MM.1S (cell line): ENCODE measurements around the gene SLC26A11.

Experiments used
- DNase-seq: peaks from one replicate; pipeline ENCODE4 v3.0.0-alpha.2; 2015
- H2AFZ ChIP-seq: fragments of 300-600 bp; sonication (generic); 2 replicates; pipeline ENCODE4 v1.6.0; 2016; ENCODE audit warnings: antibody characterized with exemption, low read length
- H3F3A ChIP-seq: fragments of 300-600 bp; sonication (generic); 2 replicates; pipeline ENCODE4 v1.6.1; 2016; ENCODE audit warnings: mild to moderate bottlenecking, antibody characterized with exemption, low read length, moderate library complexity, mixed read lengths; ENCODE audit not compliant: insufficient read depth
- H3K27ac ChIP-seq: fragments of 300-600 bp; sonication (generic); 2 replicates; pipeline ENCODE4 v1.5.1; 2016; ENCODE audit warnings: mild to moderate bottlenecking, low read length
- H3K27me3 ChIP-seq: fragments of 300-600 bp; sonication (generic); replicated peaks from 2 replicates; pipeline ENCODE4 v1.6.0; 2016; ENCODE audit warnings: low read length; ENCODE audit not compliant: insufficient read depth
- H3K36me3 ChIP-seq: fragments of 300-600 bp; sonication (generic); replicated peaks from 2 replicates; pipeline ENCODE4 v1.6.1; 2016; ENCODE audit warnings: mild to moderate bottlenecking, low read length, mixed read lengths; ENCODE audit not compliant: insufficient read depth
- H3K4me1 ChIP-seq: fragments of 300-600 bp; sonication (generic); 2 replicates; pipeline ENCODE4 v1.6.1; 2016; ENCODE audit warnings: low read length, mixed read lengths
- H3K4me2 ChIP-seq: fragments of 300-600 bp; sonication (generic); 2 replicates; pipeline ENCODE4 v1.6.0; 2016; ENCODE audit warnings: low read depth, low read length
- H3K4me3 ChIP-seq: fragments of 300-600 bp; sonication (generic); 2 replicates; pipeline ENCODE4 v1.5.1; 2016; ENCODE audit warnings: low read length, mixed read lengths
- H3K79me2 ChIP-seq: fragments of 300-600 bp; sonication (generic); 2 replicates; pipeline ENCODE4 v1.6.1; 2016; ENCODE audit warnings: mixed run types, low read length, mixed read lengths
- H3K9ac ChIP-seq: fragments of 300-600 bp; sonication (generic); 2 replicates; pipeline ENCODE4 v1.6.1; 2016; ENCODE audit warnings: low read length, mixed read lengths
- H3K9me2 ChIP-seq: fragments of 300-600 bp; sonication (generic); replicated peaks from 2 replicates; pipeline ENCODE4 v1.6.1; 2016; ENCODE audit warnings: mild to moderate bottlenecking, low read length, mixed read lengths; ENCODE audit not compliant: insufficient read depth
- H3K9me3 ChIP-seq: fragments of 300-600 bp; sonication (generic); replicated peaks from 2 replicates; pipeline ENCODE4 v1.6.1; 2016; ENCODE audit warnings: mild to moderate bottlenecking, low read length, mixed read lengths; ENCODE audit not compliant: insufficient read depth
- H4K20me1 ChIP-seq: fragments of 300-600 bp; sonication (generic); 2 replicates; pipeline ENCODE4 v1.6.1; 2016; ENCODE audit warnings: mild to moderate bottlenecking, low read length, moderate library complexity, mixed read lengths; ENCODE audit not compliant: insufficient read depth
- EZH2 ChIP-seq: fragments of 300-600 bp; sonication (generic); optimal IDR thresholded peaks from 2 replicates; pipeline ENCODE3; 2017; ENCODE audit warnings: low read depth, mild to moderate bottlenecking, antibody characterized with exemption, low read length, mixed read lengths
- EZH2phosphoT487 ChIP-seq: fragments of 300-600 bp; sonication (generic); IDR thresholded peaks from 2 replicates; pipeline ENCODE4 v1.6.1; 2018; ENCODE audit warnings: antibody characterized with exemption, low read length
- TF ChIP-seq, protein P1 (sequence below): fragments of 300-600 bp; sonication (generic); IDR thresholded peaks from 2 replicates; pipeline ENCODE4 v1.5.1; 2016; ENCODE audit warnings: antibody characterized with exemption, low read length, mixed read lengths

The SLC26A11 gene

DNA sequence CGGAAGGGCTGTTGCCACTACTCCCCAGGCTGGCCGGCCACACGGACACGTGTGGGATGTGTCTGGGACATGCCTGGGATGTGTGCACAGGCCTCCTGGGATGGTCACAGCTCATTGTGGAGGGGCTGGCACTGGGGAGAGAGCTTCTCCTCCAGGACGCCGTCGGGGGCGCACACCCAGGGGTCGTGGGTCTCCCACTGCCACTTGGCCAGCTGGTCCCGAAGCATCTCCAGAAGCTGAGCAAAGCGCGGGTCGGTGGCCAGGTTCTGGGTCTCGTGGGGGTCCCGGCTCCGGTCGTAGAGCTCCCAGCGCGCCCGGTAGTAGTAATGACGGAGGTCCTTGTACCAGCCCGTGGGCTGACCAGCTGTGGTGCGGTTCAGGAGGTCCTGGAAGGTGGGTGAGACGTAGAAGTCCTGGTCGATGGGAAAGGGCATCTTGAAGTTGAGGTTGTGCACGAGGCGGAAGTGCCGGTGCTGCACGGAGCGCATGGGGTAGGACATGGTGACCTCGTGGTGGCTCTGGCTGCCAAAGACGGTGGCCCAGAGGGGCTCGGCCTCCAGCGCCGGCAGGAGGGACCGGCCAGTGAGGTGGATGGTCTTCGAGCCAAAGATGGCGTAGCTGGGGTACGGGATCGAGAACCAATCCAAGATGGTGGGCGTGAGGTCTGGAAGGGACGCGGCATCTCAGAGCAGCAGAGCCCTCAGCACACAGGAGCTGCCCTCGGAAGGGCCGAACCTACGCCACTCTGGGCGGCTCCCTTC, 9.7 kb upstream of the SLC26A11 start:
- no peaks in the 10 kb centered on the region for H3K9me2 ChIP-seq
- H3K9ac ChIP-seq, result no peak overlapping the region
- H3K4me2 ChIP-seq, result no peak overlapping the region
- no peak overlapping the region for H3K27ac ChIP-seq
- no peaks in the 10 kb centered on the region for H3K27me3 ChIP-seq
- no peaks in the 10 kb centered on the region for H4K20me1 ChIP-seq
- no peak overlapping the region for H2AFZ ChIP-seq
- no peaks in the 10 kb centered on the region; the same call in 1 of the 2 replicates for H3K36me3 ChIP-seq
- H3K9me3 ChIP-seq, result no peaks in the 10 kb centered on the region
- H3F3A ChIP-seq, result no peaks in the 10 kb centered on the region
- no peak overlapping the region for H3K4me3 ChIP-seq
- H3K79me2 ChIP-seq, result no peaks in the 10 kb centered on the region
- no peak for DNase-seq
- TF ChIP-seq, protein P1, sequence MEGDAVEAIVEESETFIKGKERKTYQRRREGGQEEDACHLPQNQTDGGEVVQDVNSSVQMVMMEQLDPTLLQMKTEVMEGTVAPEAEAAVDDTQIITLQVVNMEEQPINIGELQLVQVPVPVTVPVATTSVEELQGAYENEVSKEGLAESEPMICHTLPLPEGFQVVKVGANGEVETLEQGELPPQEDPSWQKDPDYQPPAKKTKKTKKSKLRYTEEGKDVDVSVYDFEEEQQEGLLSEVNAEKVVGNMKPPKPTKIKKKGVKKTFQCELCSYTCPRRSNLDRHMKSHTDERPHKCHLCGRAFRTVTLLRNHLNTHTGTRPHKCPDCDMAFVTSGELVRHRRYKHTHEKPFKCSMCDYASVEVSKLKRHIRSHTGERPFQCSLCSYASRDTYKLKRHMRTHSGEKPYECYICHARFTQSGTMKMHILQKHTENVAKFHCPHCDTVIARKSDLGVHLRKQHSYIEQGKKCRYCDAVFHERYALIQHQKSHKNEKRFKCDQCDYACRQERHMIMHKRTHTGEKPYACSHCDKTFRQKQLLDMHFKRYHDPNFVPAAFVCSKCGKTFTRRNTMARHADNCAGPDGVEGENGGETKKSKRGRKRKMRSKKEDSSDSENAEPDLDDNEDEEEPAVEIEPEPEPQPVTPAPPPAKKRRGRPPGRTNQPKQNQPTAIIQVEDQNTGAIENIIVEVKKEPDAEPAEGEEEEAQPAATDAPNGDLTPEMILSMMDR, result no peak
- TF ChIP-seq EZH2phosphoT487 (no peak), EZH2 (no peak)
- H3K4me1 ChIP-seq, result no peaks in the 10 kb centered on the region

DNA sequence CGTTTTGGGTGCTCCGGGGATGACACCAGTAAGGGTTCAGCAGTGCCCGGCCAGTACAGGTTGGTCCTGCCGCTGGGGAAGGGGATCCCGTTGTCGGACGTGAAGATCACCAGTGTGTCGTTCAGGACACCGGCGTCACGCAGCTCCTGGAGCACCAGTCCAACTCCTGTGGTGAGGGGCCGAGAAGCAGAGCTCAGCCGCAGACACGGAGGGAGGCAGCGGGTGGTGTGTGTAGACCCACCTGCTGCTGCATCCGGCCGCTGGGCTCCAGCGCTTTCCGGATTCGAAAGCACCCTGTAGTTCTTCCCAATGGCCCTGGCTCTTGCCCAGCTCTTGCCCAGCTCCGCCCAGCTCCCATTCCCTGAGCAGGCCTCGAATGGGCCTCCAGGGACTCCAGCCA, 8.1 kb upstream of the SLC26A11 start:
- Histone ChIP-seq H3K36me3 (no peaks in the 10 kb centered on the region; the same call in 1 of the 2 replicates), H3K27me3 (no peaks in the 10 kb centered on the region), H3F3A (no peaks in the 10 kb centered on the region), H3K9me2 (no peaks in the 10 kb centered on the region), H3K79me2 (peaks cover 3% of the 10 kb centered on the region), H3K27ac (no peak overlapping the region), H4K20me1 (no peaks in the 10 kb centered on the region), H3K4me2 (no peak overlapping the region), H2AFZ (no peak overlapping the region), H3K4me3 (no peak overlapping the region), H3K4me1 (no peaks in the 10 kb centered on the region), H3K9me3 (no peaks in the 10 kb centered on the region), H3K9ac (no peak overlapping the region)
- no peak for DNase-seq
- TF ChIP-seq EZH2phosphoT487 (no peak), EZH2 (no peak)
- TF ChIP-seq, protein P1, result no peak

DNA sequence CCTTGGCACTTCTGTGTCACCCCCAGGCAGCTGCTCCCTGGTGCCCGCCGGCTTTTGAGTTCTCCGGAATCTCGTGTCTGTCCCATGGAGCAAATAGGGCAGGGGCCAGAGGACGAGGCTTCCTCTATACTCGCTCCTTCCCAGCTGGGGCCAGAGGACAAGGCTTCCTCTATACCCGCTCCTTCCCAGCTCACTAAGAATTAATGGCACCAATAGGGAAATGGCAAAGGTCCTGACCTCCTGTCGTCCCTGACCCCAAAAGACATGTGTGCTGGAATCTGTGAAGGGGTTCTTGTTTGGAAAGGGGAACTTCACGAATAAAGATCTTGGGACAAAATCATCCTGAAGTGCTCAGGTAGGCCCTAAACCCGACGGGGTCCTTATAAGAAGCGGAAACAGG, 7.7 kb upstream of the SLC26A11 start:
- H3K9me2 ChIP-seq, result no peaks in the 10 kb centered on the region
- H3K36me3 ChIP-seq, result no peaks in the 10 kb centered on the region; the same call in 1 of the 2 replicates
- no peak for DNase-seq
- no peak overlapping the region for H3K4me3 ChIP-seq
- H3K9ac ChIP-seq, result no peak overlapping the region
- peaks cover 7% of the 10 kb centered on the region for H3K79me2 ChIP-seq
- H2AFZ ChIP-seq, result no peak overlapping the region
- no peaks in the 10 kb centered on the region for H3K9me3 ChIP-seq
- H3K27ac ChIP-seq, result no peak overlapping the region
- H3F3A ChIP-seq, result no peaks in the 10 kb centered on the region
- TF ChIP-seq, protein P1, result no peak
- TF ChIP-seq EZH2phosphoT487 (no peak), EZH2 (no peak)
- no peaks in the 10 kb centered on the region for H3K27me3 ChIP-seq
- no peak overlapping the region for H3K4me2 ChIP-seq
- no peaks in the 10 kb centered on the region for H4K20me1 ChIP-seq
- no peaks in the 10 kb centered on the region for H3K4me1 ChIP-seq
